ENCODE measurements around the gene SPATA6. TPM values are rescaled to one million over a fixed set of nuclear protein-coding genes. Genes with fewer than 3 reads are reported as not detected.

SPATA6 gene
- total and polyA plus RNA-seq, 2 experiments from 2014 or later, result 10.6 to 13.3 TPM

- no peak for ATAC-seq
- peaks cover 6% of the 10 kb centered on the region; the same call in 2 of the 3 replicates for H3K36me3 Mint-ChIP-seq (ENCODE audit: low read depth)
- Histone ChIP-seq H3K27ac (ENCODE audit: low read depth) (no peak overlapping the region), H3K4me2 (no peak overlapping the region), H3K4me1 (ENCODE audit: insufficient read depth) (no peaks in the 10 kb centered on the region), H3K79me2 (replicated peaks; ENCODE audit: insufficient read depth) (no peaks in the 10 kb centered on the region), H3F3A (replicated peaks; ENCODE audit: low read depth) (no peaks in the 10 kb centered on the region), H4K20me1 (replicated peaks; ENCODE audit: insufficient read depth) (no peaks in the 10 kb centered on the region), H3K36me3 (ENCODE audit: insufficient read depth) (no peaks in the 10 kb centered on the region), H2AFZ (no peak overlapping the region), H3K9me2 (ENCODE audit: insufficient read depth) (peaks cover 8% of the 10 kb centered on the region; the same call in 1 of the 2 replicates), H3K27me3 (ENCODE audit: insufficient read depth) (no peaks in the 10 kb centered on the region), H3K4me3 (no peak overlapping the region)
- no peaks in the 10 kb centered on the region for H3K4me1 Mint-ChIP-seq
- H3K27ac Mint-ChIP-seq, result no peak overlapping the region
- no peak for TF ChIP-seq REST (IDR thresholded peaks at IDR 0.05; ENCODE audit: unreplicated experiment)
- no peak for TF ChIP-seq EZH2phosphoT487 (IDR thresholded peaks at IDR 0.05; ENCODE audit: unreplicated experiment)
- no peak for TF ChIP-seq CTCF (conservative IDR thresholded peaks at IDR 0.05; ENCODE audit: low read depth in 2 of 2)
- no peak for TF ChIP-seq EZH2 (IDR thresholded peaks at IDR 0.05; ENCODE audit: low read depth, unreplicated experiment)
- no peak for TF ChIP-seq STAT1 (IDR thresholded peaks at IDR 0.05; ENCODE audit: unreplicated experiment)
- no peak for TF ChIP-seq ETS1 (IDR thresholded peaks at IDR 0.05)
- TF ChIP-seq ZNF114 (CRISPR knock-in tag; IDR thresholded peaks at IDR 0.05), result no peak
- no peak for TF ChIP-seq CREB1 (CRISPR knock-in tag; IDR thresholded peaks at IDR 0.05; ENCODE audit: low read depth)
- TF ChIP-seq POLR2AphosphoS5 (IDR thresholded peaks at IDR 0.05; ENCODE audit: low read depth), result no peak
- no peak for TF ChIP-seq ZNF462 (CRISPR knock-in tag; IDR thresholded peaks at IDR 0.05)
- TF ChIP-seq JUNB (IDR thresholded peaks at IDR 0.05; ENCODE audit: unreplicated experiment), result no peak
- TF ChIP-seq ZNF331 (CRISPR knock-in tag; IDR thresholded peaks at IDR 0.05; ENCODE audit: low read depth), result no peak
- H3K9me3 Mint-ChIP-seq, result no peaks in the 10 kb centered on the region; the same call in 1 of the 3 replicates
- DNase-seq (ENCODE audit: low spot score), result no peak
- H3K27me3 Mint-ChIP-seq (ENCODE audit: insufficient read depth, low read depth, poor library complexity), result no peaks in the 10 kb centered on the region
- H3K4me3 Mint-ChIP-seq, result no peak overlapping the region
Measured at GRCh38 chr1:48338257-48338656, 133.7 kb downstream of the SPATA6 start.
